Measurements from ENCODE around the gene UPF3A.
A peak's percentile ranks its signal among the peaks of the same experiment; 100 is the strongest.
"Not testable (repeated sequence)": the region's sequence is repeated elsewhere in the genome, so short reads cannot be mapped to it uniquely, and the experiment has no call there.

Gene UPF3A

DNA sequence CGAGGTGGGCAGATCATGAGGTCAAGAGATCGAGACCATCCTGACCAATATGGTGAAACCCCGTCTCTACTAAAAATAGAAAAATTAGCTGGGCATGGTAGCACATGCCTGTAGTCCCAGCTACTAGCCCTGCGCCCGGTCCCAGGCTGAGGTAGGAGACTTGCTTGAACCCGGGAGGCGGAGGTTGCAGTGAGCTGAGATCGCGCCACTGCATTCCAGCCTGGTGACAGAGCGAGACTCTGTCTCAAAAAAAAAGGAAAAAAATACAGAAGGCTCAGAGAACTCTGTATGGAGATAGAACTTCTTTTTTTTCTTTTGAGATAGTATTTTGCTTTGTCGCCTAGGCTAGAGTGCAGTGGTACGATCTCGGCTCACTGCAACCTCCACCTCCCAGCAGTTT, 17.1 kb upstream of the UPF3A start:
- DNase-seq (ENCODE audit: low read depth) = not testable (repeated sequence)

DNA sequence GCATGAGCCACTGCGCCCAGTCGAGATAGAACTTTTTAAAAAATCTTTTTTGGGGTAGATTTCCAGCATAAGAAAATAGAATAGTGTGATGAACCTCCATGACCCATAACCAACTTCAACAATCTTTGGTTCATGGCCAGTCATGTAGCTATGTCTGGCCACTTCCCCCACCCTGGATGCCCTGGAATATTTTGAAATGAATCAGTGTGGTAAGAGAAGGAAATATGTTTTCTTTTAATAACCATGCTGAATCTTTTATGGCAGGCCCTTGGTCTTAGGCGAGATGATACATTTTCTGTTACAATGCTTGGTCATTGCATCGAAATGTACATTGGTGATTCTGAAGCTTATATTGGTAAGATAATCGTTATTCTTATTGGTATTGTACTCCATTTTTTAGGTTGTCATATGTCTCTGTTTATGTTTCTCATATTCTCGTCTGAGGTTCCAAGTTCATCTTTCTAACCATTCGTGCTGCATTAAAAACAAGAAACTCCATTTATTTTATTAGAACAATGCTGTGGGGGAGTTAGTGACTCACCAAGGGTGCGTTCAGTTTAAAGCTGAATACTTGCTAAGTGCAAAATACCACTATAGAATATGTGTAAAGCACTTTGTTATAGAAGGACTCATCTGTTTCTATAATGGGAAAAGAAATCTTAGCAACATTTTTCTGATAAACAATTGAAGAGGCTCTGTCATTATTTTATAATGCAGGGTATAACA, 16.4 kb upstream of the UPF3A start:
- peak; percentile 76 for DNase-seq (ENCODE audit: low read depth)

DNA sequence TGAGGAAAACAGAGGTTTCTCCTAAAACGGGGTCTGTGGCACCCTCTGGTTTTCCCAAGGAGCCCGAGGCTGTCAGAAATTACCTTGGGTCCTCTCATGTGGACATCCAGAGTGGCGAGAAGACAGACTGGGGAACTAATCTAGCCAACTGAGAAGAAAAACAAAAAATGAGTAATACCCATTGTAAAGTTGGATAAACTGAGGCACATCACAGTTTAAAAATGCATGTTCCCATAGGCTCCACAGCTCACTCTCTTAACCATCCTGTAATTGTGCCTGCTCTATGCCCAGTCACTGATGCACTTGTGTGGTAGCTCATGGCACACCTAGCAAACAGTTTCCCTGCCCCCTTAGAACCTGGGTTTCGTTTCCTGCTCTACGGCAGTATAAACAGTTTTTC, 15.2 kb upstream of the UPF3A start:
- no peak for DNase-seq (ENCODE audit: low read depth)

DNA sequence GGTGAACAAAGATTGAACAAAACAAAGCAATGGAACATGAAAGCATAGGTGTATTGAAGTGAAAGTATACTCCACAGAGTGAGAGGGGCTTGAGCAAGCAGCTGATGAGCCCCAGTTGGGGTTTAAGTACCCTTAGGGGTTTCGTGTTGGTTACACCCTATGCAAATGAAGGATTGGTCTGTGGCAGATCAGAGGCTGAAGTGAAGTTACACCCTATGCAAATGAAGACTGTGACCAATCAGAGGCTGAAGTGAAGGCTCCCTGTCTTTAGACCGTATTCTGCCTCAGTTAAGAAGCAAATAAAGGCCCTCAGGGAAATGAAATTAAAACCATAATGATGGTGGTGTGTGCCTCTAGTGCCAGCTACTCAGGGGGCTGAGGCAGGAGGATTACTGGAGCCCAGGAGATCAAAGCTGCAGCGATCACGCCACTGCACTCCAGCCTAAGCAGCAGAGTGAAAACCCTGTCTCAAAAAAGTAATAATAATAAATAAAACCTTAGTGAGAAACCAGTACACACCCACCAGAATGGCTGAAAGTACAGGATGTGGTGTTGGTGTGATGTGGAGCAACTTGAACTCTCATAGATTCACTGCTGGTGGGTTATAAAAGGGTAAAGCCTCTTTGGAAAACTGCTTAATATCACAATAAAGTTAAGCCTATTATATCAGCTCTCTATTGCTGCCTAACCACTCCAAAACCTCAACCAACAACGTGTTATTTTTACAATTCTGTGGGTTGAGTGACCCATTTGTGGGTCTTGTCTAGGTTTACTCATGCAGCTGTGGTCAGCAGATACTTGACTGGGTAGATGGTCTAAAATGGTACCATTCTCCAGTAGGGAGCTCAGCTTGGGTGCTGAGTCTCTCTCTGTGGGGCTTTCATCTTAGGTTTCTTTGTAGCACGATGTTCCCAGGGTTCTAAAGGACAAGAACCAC, 12.8 kb upstream of the UPF3A start:
- no peak for DNase-seq (ENCODE audit: low read depth)

DNA sequence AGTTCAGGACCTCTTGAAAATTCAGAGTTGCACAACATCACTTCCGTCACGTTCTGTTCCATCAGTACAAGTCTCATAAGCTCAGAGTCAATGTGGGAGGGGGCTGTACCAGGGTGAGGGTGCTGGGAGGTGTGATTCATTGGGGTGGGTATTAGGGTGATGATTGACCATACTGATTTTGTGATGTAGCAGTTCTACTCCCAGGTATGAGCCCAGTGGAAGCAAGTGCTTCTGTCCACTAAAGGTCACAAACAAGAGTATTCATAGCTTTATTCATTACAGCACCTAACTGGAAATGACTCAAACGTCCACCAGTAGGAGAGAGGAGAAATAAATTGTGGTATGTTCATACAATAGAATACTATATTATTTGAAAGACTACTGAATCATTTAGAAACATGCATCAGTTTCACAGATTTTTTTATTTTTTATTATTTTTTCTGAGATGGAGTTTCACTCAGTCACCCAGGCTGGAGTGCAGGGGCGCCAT, 12.1 kb upstream of the UPF3A start:
- no peak for DNase-seq (ENCODE audit: low read depth)

DNA sequence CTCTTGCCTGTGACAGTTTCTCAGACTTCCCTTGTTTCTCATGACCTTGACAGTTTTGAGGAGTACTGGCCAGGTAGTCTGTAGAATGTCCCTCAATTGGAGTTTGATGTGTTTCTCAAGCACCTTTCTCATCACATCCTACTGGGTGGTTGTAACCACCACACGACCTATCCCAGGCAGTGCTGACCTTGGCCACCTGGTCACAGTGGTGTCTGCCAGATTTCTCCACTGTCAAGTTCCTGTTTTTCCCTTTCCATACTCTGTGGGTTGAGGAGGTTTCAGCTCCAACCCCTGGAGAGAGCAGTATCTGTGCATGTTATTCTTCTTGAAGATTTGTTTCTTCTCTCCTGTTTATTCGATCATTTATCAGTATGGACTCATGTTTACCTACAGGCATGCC, 8.4 kb upstream of the UPF3A start:
- DNase-seq (ENCODE audit: low read depth) = no peak

DNA sequence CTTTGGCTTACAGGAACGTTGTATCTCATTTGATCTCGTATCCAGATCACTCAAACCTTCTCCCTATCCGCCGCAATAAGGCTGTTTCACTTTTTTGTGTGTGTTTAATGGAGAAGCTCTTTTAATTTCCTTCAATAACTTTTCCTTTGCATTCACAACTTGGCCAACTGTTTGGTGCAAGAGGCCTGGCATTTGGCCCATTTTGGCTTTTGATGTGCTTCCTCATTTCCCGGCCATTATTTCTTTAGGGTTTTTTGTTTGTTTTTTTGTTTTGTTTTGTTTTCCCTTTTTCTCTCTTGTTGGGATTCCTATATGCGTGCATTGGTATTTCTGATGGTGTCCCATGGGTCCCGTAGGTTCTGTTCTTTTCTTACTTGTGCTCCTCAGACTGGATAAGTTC, 6.1 kb upstream of the UPF3A start:
- no peak for DNase-seq (ENCODE audit: low read depth)

DNA sequence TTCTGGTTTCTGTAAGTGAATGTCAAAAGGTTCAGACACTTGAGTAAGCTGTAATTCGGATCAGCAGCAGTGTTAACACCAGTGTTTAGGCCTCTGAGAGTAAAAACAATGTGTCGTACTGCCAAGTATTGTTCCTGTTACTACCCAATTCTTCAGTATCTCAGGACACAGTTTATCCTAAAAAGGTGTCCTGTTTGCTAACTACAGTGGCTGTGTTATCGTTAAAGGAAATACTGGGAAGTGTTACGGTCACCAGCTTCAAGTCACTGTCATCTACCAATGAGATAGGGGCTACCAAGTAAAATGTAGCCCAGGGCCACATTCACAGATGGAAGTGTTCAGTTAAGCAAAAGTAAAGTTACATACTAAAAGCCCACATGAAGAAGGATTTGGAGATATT, 2.3 kb upstream of the UPF3A start:
- no peak for DNase-seq (ENCODE audit: low read depth)

DNA sequence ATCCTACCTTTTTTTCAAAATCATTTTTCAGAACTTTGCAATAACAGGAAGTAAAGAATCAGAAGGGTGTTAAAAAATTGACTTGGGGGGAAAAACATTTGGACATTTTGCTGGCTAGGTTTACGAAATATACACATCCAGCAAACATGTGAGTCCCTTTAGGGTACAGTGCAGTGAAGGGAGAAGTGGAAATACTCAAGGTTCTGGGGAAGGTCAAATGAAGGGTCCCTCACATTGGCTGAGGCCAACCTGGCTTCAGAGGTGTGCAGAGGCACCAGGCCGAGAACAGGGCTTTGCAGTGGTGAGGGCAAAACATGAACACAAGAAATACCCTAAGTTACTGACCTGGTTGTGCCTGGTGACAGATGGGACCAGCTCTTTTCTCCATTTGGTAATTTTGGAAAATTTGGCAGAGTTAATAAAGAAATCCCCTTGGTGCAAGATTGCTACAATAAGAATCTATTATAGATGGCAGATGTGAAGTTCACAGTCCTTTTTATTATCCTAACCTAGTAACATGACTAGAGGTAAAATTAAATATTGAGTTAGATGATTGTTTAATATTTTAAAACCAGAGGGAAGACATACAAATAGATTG, 1.5 kb upstream of the UPF3A start:
- DNase-seq (ENCODE audit: low read depth) = no peak

DNA sequence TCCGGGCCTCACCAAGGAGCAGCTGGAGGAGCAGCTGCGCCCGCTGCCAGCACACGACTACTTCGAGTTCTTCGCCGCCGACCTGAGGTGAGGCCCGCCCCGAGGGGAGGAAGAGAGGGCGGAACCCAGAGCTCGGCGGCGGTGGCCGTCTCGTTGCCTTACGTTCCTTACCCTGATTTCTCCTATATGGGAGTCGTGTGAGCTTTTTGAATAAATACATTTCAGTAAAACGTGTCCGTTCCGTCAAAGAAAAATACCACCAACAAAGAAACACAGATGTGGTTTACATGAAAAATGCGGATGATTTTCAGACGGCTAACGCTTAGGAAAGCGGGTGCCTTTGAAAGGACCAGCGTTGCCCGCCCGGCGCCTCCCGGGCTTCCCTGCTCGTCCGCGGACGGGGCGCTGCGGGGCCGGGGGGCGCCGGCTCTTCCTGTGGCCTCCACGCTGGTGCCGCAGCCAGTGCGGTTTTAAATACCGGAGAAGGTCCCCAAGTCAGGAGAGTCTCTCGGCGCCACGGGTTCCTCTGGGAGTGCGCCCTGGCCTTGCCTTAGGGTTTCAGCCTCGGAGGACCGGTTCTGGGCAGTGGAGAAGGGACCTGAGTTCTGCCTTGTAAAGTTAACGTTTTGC, 755 bp downstream of the UPF3A start:
- DNase-seq (ENCODE audit: low read depth) = peak; percentile 75

DNA sequence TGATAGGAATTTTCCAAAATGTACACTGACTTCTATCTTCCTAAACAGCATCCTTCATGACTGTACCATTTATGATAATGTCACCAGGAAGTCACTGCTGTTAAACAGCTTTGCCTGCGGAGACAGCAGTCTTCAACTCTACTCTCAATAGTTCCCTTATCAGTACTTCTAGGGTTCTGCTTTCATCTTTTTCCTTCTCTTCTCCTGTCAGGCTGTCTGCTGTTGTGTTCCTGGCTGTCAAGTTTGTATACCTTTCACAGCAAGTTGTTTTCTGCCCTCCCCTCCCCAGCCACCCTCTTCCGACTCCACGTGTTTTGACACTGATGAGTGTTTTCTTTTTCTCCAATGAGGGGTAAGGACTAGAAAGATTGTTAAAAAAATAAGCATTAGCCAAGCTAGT, 2.2 kb downstream of the UPF3A start:
- DNase-seq (ENCODE audit: low read depth) = no peak

DNA sequence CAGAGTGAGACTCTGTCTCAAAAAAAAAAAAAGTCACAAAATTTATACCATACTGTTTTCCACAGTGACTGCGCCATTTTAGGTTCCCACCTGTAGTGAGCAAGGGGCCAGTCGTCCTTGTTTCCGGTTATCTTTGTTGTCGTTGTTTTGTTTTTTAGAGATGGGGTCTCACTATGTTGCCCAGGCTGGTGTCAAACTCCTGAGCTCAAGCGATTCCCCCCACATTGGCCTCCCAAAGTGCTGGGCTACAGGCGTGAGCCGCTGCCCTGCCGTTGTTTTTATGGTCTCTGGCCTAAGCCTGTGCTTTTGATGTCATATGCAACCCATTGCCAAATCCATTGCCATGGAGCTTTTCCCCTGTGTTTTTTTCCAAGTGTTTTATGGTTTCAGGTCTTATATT, 3.3 kb downstream of the UPF3A start:
- DNase-seq (ENCODE audit: low read depth) = no peak

DNA sequence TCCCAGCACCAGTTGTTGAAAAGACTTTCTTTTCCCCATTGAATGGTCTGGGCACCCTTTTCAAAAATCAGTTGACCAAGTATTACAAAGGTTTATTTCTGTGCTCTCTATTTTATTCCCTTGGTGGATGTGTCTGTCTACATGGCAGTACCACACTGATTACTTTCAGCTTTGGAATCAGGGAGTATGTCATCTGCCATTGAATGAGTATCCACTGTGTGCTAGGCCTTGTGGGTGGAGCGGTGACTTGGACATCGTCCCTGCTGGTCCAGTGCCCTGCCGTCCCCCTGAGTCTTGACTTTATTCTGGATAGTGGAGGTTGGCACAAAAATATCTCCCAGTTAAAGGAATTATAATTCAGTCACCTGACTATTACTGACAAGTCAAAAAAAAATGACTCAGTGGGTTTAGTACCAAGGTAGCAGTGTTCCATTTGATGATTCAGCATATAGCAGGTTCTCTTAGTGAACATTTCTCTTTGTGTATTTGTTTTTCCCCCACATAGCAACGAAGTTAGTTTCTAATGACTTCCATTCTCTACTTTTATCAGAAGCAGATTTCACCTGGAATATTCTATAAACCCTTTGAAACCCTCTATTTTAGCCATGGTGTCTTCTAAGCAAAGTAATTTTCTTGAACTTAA, 3.9 kb downstream of the UPF3A start:
- peak; percentile 29 for DNase-seq (ENCODE audit: low read depth)

DNA sequence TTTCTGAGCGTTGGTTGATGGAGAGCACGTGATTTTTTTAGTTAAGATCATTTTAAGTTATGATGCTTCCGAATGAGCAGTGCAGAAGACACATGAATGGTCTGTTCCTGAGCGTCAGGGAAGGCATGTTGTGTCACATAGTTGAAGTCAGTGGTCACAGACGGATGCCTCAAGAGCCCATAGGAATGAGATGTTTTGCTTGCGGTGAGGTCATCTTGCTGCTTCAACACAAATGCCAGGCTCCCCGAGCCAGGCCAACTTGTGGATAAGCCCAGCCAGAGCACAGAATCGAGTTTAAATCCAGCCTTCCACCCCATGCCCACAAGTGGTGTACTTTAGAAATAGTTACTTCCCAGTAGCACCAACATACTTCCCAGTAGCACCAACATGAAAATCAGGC, 5.4 kb downstream of the UPF3A start:
- DNase-seq (ENCODE audit: low read depth) = peak; percentile 43

DNA sequence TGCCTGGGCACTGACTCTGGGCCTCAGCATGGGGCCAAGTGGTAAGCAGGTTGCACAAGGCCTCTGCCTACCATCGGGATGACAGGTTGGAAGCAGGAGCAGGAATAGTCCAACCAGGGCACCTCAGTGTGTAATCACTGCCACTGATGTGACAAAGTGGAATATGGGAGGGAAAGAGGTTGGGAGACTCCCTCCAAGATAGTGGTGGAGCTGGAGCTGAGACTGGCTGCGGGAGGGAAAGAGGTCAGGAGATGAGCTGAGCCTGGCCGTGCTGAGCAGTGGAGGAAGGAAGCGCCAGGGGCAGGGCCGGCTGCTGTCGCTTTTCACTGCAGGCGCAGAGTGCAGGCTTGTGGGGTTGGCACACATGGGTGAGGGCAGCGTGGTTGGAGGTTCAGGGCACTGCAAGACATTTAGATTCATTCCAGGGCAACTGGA, 6.8 kb downstream of the UPF3A start:
- no peak for DNase-seq (ENCODE audit: low read depth)

DNA sequence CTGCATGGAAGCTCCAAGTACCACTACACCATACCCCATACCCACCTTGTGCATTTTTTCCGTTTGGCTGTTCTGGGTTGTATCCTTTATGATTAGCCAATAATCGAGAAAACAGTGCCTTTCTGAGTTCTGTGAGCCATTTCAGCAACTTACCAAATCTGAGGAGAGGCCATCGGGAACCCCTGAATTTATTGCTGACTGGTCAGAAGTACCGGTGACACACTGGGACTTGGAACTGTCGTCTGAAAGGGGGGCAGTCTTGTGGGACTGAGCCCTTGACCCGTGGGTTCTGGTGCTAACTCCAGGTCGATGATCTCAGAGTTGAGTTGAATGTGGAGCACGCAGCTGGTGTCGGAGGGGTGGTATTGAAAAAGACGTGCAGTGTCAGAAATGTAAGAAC, 15.0 kb downstream of the UPF3A start:
- no peak for DNase-seq (ENCODE audit: low read depth)

DNA sequence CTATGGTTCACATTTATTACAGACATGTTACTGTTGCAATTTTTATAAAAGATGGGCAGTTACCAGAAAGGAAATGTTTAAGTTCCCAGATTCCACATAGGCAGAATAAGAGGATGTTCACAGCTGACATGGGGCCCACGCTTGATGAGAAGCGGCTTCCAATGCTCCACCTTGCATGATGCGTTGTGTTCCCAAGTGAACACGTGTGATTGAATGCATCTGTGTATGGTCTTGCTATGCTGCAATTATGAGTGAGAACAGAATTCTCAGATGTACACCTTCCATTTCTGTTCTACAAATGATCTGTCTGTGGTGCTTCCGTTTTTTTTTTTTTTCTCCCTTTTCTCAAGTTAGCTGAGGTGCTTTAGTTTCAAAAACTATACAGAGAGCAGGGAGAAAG, 15.5 kb downstream of the UPF3A start:
- DNase-seq (ENCODE audit: low read depth) = no peak

DNA sequence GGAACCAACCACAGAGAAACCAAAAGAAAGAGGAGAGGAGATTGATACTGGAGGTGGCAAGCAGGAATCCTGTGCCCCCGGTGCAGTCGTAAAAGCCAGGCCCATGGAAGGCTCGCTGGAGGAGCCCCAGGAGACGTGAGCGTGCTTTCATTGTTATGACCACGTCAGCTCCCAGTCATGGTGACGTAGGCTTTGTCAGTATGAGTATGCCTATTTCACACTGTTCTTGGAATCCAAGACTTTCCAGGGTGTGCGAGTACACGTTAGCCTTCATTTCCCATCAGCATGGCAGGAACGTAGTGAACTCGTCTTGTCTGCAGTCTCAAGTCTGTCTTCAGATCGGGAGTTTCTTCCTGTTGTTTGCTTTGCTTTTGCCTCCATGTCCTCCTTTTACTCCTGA, 17.5 kb downstream of the UPF3A start:
- DNase-seq (ENCODE audit: low read depth) = no peak

DNA sequence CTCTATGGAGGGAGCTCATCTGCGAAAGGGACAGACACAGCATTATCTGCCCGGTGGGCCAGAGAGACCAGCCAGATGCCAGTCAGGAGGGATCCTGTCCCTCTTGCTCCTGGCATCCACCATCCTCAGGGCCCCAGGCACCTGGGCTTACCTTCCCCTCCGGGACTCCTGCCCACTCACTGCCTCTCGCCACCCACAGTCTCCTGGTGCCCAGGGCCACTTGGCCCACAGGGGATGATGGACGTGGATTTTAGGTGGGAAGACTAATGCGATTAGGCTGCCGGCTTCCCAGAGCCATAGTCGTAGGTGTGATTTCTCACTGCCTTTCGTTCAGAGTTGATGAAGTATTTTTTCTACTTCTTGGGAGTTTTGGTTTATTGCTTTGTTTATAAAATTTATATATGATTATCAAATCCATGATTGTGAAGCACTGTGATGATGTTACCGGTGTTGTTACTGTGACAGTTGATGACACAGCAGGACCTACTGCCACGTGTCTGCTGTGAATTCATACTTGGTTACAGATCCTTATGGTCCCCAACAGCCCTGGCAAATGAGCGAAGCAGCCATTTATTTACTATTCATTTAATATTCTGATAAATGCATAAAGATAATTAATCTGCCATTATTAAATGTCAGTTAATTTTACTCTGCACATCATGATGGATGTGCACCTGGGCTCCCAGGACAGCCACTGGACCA, 18.4 kb downstream of the UPF3A start:
- no peak for DNase-seq (ENCODE audit: low read depth)

DNA sequence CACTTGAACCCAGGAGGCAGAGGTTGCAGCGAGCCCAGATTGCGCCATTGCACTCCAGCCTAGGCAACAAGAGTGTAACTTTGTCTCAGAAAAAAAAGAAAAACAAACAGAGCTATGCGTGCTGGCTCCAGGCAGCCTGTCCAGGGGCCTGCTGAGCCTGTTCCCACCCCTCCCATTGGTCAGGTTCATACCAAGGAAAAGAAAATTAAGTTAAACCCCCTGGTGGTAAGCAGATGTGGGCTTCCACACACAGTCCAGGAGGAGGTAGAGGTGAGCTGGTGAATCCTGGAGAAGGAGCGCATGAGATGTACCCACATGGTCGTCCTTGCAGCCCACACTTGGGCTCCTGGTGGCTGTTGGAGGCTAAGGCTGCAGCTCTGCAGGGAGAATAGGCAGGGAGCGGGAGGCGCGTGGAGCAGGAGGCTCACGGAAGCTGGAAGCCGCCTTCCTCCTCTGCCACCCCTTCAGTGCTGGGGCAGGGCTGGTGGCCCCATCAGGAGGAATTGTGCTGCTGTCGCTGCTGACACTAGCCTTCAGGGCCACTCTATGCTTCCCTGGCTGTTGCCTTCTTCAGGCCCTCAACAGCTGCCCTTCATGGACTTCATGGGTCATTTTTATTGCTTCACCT, 22.4 kb downstream of the UPF3A start:
- no peak for DNase-seq (ENCODE audit: low read depth)

Measured in iris pigment epithelial cell (primary cell).